ENCODE measurements around the gene GALNT7. TPM values are rescaled to one million over a fixed set of nuclear protein-coding genes. Genes with fewer than 3 reads are reported as not detected.

The GALNT7 gene
- total and polyA plus RNA-seq, 2 donors (not counting 3 experiments of a cell fraction or from before 2014, with no cell fraction given): 19.6 to 54.6 TPM

DNA sequence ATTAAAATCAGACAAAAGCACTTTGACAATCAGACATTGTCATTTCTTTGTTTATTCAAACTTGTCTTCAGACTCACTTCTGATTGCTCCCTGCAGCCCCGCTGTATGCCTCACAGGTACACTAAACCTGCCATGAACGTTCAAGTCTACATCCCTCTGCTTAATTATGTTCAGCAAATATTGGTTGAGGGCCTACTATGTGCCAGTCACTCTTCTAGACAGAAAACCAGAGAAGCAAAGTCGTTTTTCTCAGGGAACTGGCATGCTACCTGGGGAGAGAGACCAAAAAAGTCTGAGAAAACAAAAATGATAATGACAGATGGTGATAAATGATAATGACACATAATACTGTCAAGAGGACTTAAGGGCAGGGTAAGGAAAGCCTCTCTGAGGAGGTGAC, 146.1 kb downstream of the GALNT7 start:
- Histone ChIP-seq H3K4me1 (ENCODE audit: control insufficient read depth, extremely low read depth, insufficient read depth, low read length) (peaks cover 8% of the 10 kb centered on the region), H2AFZ (ENCODE audit: low read depth, low read length) (no peak overlapping the region), H3K27me3 (ENCODE audit: control insufficient read depth in 2 of 2, insufficient read depth in 2 of 2, low read length in 2 of 2) (no peaks in the 10 kb centered on the region), H3K9me1 (replicated peaks; ENCODE audit: control insufficient read depth, extremely low read depth, insufficient read depth, low read length) (no peaks in the 10 kb centered on the region), H3K27ac (ENCODE audit: insufficient read depth, low read depth, low read length) (no peak overlapping the region), H3K36me3 (ENCODE audit: control insufficient read depth in 2 of 2, extremely low read depth in 1 of 2, insufficient read depth in 2 of 2, low read length in 2 of 2) (no peaks in the 10 kb centered on the region), H3K4me2 (ENCODE audit: insufficient read depth, low read length) (no peak overlapping the region), H4K20me1 (replicated peaks; ENCODE audit: control insufficient read depth, extremely low read depth, insufficient read depth, low read length) (no peaks in the 10 kb centered on the region), H3K9me3 (replicated peaks; ENCODE audit: control insufficient read depth, insufficient read depth, low read length) (no peaks in the 10 kb centered on the region), H3K9ac (replicated peaks; ENCODE audit: extremely low read depth, insufficient read depth, low read length) (no peak overlapping the region), H3K79me2 (ENCODE audit: control insufficient read depth, insufficient read depth, low read length) (no peaks in the 10 kb centered on the region), H3K4me3 (replicated peaks in 1 of 3; ENCODE audit: insufficient read depth in 1 of 3, low read depth in 1 of 3, low read length in 3 of 3) (no peak overlapping the region)
- intact Hi-C loops (cut with micrococcal nuclease): no loop called here
- ChIA-PET CTCF (no interaction called here), POLR2A (no interaction called here)
- FAIRE-seq (no peak), DNase-seq (ENCODE audit: low read depth, low spot score) (no peak)
- BruUV-seq (replicated peaks): no TSS peak
- dilution Hi-C loops (cut with MboI; ENCODE audit: extremely low pct_ligation_motif_present, low sequenced_read_pairs): no loop called here
- TF ChIP-seq GATA2 (IDR thresholded peaks at IDR 0.05; ENCODE audit: insufficient read depth, insufficient read length, low read depth, low read length) (no peak), POLR2A (IDR thresholded peaks at IDR 0.05; ENCODE audit: low read depth, low read length) (no peak), MAX (IDR thresholded peaks at IDR 0.05; ENCODE audit: insufficient read depth, insufficient read length) (no peak), CTCF (IDR thresholded peaks at IDR 0.05; ENCODE audit: extremely low read depth in 1 of 2, insufficient read depth in 1 of 2, low read depth in 1 of 2, low read length in 2 of 2) (no peak), EZH2 (IDR thresholded peaks at IDR 0.05; ENCODE audit: borderline replicate concordance, low read depth, low read length, severe bottlenecking) (no peak), MYC (IDR thresholded peaks at IDR 0.05; ENCODE audit: low read depth, low read length) (no peak), FOS (IDR thresholded peaks at IDR 0.05; ENCODE audit: borderline replicate concordance, insufficient read depth, low read length) (no peak), POLR2AphosphoS5 (IDR thresholded peaks at IDR 0.05; ENCODE audit: insufficient read depth, low read depth, low read length) (no peak), JUN (IDR thresholded peaks at IDR 0.05; ENCODE audit: borderline replicate concordance, insufficient read depth, insufficient read length, low read depth) (no peak)

All from endothelial cell of umbilical vein (primary cell).